ENCODE results near the gene ZBTB3.

ZBTB3 gene

DNA sequence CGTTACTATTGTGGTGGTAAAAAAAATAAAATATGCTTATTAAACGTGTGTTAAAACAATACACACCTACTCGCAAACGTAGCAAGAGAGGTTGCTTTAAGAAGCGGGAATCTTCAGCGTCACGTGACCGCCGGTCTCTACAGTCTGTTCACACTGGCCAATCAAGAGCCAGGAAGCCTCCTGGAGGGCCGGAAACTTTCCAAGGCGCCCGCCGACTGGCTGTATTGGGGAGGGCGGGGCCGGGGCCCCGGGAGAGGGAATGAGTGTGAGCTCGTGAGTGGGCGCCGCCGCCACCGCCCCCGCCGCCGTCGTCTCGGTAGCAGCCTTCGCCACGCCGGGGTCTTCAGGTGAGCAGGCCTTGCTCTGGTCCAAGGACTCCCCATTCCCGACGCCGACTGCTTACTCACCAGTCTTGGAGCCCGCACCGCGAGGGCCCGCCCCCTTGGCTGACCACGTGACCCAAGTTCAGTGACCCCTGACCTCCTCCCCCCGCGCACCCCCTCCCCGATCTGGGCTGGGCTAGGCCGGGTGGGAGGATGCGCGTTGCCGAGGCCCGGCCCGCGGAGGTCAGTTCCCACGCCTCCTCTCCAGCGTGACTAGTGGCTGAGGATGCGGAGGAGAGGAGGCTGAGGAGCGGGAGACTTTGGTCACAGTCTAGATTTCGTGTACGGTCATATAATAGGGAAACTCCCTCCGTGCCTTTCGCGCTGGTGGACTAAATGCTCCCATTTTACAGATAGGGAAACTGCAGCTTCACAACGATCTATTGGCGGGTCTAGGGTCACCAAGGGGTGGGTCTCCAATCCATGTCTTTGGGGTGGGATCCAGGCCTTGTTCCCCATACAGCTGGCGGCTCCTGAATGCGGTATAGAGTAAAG is 17.4 kb upstream of the ZBTB3 start, which contains the start of gene TAF6L (continued):
- TF ChIP-seq ZNF658 (tag by site-specific recombination; IDR thresholded peaks at IDR 0.05) (no peak), KLF16 (tag by site-specific recombination; IDR thresholded peaks at IDR 0.05) (peak; percentile 92), ZNF664 (tag by site-specific recombination; IDR thresholded peaks at IDR 0.05) (no peak), OVOL3 (tag by site-specific recombination; IDR thresholded peaks at IDR 0.05) (0 out of 2 replicates have a peak, but pooled peaks have one; percentile 37), ZNF354C (tag by site-specific recombination; IDR thresholded peaks at IDR 0.05; ENCODE audit: borderline replicate concordance, low read depth) (no peak), ZNF768 (tag by site-specific recombination; IDR thresholded peaks at IDR 0.05) (no peak), SCRT2 (tag by site-specific recombination; IDR thresholded peaks at IDR 0.05) (no peak), ZNF404 (tag by site-specific recombination; IDR thresholded peaks at IDR 0.05) (no peak), ZNF549 (tag by site-specific recombination; IDR thresholded peaks at IDR 0.05) (no peak), ZNF341 (tag by site-specific recombination; IDR thresholded peaks at IDR 0.05; ENCODE audit: low read depth) (peak; percentile 51; the same call in 1 of the 2 replicates), PRDM10 (tag by site-specific recombination; IDR thresholded peaks at IDR 0.05) (no peak), REPIN1 (tag by site-specific recombination; IDR thresholded peaks at IDR 0.05; ENCODE audit: low read depth) (no peak), ZBTB26 (tag by site-specific recombination; optimal IDR thresholded peaks at IDR 0.05) (peak; percentile 83), INSM2 (tag by site-specific recombination; IDR thresholded peaks at IDR 0.05) (no peak), SCRT1 (tag by site-specific recombination; IDR thresholded peaks at IDR 0.05; ENCODE audit: borderline replicate concordance) (no peak), ZNF548 (tag by site-specific recombination; IDR thresholded peaks at IDR 0.05) (no peak), ZNF23 (tag by site-specific recombination; IDR thresholded peaks at IDR 0.05; ENCODE audit: borderline replicate concordance) (no peak), ZNF2 (tag by site-specific recombination; IDR thresholded peaks at IDR 0.05) (peak; percentile 41; the same call in 1 of the 2 replicates), ZNF747 (tag by site-specific recombination; IDR thresholded peaks at IDR 0.05) (no peak), BCL11A (tag by site-specific recombination; IDR thresholded peaks at IDR 0.05; ENCODE audit: low read depth) (peak; percentile 99), ZNF529 (tag by site-specific recombination; IDR thresholded peaks at IDR 0.05; ENCODE audit: insufficient replicate concordance) (no peak), ZNF391 (tag by site-specific recombination; IDR thresholded peaks at IDR 0.05; ENCODE audit: borderline replicate concordance, low read depth) (no peak), ZNF501 (tag by site-specific recombination; IDR thresholded peaks at IDR 0.05) (peak; percentile 41; the same call in 1 of the 2 replicates)
- TF ChIP-seq, protein P1, sequence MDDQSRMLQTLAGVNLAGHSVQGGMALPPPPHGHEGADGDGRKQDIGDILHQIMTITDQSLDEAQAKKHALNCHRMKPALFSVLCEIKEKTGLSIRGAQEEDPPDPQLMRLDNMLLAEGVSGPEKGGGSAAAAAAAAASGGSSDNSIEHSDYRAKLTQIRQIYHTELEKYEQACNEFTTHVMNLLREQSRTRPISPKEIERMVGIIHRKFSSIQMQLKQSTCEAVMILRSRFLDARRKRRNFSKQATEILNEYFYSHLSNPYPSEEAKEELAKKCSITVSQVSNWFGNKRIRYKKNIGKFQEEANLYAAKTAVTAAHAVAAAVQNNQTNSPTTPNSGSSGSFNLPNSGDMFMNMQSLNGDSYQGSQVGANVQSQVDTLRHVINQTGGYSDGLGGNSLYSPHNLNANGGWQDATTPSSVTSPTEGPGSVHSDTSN (CRISPR knock-in tag; IDR thresholded peaks at IDR 0.05), result no peak
- TF ChIP-seq, protein P2, sequence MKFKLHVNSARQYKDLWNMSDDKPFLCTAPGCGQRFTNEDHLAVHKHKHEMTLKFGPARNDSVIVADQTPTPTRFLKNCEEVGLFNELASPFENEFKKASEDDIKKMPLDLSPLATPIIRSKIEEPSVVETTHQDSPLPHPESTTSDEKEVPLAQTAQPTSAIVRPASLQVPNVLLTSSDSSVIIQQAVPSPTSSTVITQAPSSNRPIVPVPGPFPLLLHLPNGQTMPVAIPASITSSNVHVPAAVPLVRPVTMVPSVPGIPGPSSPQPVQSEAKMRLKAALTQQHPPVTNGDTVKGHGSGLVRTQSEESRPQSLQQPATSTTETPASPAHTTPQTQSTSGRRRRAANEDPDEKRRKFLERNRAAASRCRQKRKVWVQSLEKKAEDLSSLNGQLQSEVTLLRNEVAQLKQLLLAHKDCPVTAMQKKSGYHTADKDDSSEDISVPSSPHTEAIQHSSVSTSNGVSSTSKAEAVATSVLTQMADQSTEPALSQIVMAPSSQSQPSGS (tag by site-specific recombination; IDR thresholded peaks at IDR 0.05; ENCODE audit: low read depth), result no peak
- TF ChIP-seq, protein P3, sequence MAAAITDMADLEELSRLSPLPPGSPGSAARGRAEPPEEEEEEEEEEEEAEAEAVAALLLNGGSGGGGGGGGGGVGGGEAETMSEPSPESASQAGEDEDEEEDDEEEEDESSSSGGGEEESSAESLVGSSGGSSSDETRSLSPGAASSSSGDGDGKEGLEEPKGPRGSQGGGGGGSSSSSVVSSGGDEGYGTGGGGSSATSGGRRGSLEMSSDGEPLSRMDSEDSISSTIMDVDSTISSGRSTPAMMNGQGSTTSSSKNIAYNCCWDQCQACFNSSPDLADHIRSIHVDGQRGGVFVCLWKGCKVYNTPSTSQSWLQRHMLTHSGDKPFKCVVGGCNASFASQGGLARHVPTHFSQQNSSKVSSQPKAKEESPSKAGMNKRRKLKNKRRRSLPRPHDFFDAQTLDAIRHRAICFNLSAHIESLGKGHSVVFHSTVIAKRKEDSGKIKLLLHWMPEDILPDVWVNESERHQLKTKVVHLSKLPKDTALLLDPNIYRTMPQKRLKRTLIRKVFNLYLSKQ (tag by site-specific recombination; IDR thresholded peaks at IDR 0.05; ENCODE audit: borderline replicate concordance), result no peak
- TF ChIP-seq, protein P4, sequence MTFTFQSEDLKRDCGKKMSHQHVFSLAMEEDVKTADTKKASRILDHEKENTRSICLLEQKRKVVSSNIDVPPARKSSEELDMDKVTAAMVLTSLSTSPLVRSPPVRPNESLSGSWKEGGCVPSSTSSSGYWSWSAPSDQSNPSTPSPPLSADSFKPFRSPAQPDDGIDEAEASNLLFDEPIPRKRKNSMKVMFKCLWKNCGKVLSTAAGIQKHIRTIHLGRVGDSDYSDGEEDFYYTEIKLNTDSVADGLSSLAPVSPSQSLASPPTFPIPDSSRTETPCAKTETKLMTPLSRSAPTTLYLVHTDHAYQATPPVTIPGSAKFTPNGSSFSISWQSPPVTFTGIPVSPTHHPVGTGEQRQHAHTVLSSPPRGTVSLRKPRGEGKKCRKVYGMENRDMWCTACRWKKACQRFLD (tag by site-specific recombination; IDR thresholded peaks at IDR 0.05), result no peak

All from HEK293 (cell line).